Posterior vena cava (tissue), 2 donors: ENCODE data around the gene RELA. TPM values are rescaled to one million over a fixed set of nuclear protein-coding genes. Genes with fewer than 3 reads are reported as not detected.
A peak's percentile ranks its signal among the peaks of the same experiment; 100 is the strongest.
"Not testable (repeated sequence)": the region's sequence is repeated elsewhere in the genome, so short reads cannot be mapped to it uniquely, and the experiment has no call there.

Experiments
- DNase-seq: peaks from one replicate; pipeline ENCODE4 v3.0.0-alpha.2; 2020; ENCODE audit warnings: low spot score
- intact Hi-C, 2 donors: fragments of 100-400 bp; cut with DNase I; formaldehyde crosslinking; loops; one replicate each; pipeline versions ENCODE4 v1.14.1 to v1.14.2; 2022 to 2023
- total RNA-seq, 2 donors: library from RNA; stranded (reverse); fragmentation: NEBNext Ultra II Directional; extraction: Animal tissue kit (Norgen Biotek cat#: 25700); gene quantifications; one replicate each; pipeline ENCODE4 v1.2.1, GENCODE V29; 2021
- donor health status: DM: yes; HTN: yes; CAD: no.
- donor health status: DM: yes; HTN: yes; CAD: no.

RELA gene
- total RNA-seq, 2 donors from 2014 or later, result 57.6 to 80.8 TPM

GRCh38 chr11:65683480-65683879, 20.8 kb upstream of the RELA start:
- DNase-seq, intact Hi-C loops: not testable (repeated sequence)

GRCh38 chr11:65680192-65680743, 17.6 kb upstream of the RELA start:
- intact Hi-C loops, result no loop called here
- no peak for DNase-seq

GRCh38 chr11:65672982-65673381, 10.3 kb upstream of the RELA start:
- DNase-seq, result no peak
- intact Hi-C loops, result no loop called here

- intact Hi-C loops, result no loop called here
- DNase-seq, result no peak
Observed at GRCh38 chr11:65672180-65672860, 9.6 kb upstream of the RELA start.

DNA sequence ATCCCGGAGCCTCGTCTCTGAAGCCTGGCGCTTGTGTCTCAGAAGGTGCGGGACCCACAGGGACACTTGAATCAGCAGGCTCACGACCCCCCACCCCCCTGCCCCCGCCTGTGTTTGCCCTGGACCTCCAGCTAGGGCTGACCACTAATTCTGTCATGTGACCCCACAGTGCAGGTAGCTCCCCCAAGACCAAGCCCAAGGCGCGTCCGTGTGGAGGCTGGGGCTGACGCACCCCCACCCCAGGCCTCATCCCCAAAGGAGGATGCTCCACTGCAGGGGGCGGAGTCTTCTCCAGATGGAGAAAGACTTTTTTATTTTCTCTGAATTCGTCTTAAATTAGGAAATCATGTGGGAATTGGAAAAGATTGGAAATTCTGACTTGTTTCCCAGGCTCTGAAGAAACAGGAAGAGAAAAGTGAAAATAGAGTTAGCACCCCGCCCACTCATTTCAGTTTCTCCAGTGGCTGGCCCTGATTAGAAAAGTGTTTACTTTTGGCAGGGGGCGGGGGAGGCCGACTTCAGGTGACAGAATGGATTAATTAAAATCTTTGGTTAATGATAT, 1.0 kb upstream of the RELA start:
- no peak for DNase-seq
- intact Hi-C loops, result no loop called here

- DNase-seq, result no peak
- intact Hi-C loops, result no loop called here
Observed at GRCh38 chr11:65662247-65662798, 393 bp downstream of the RELA start.

- DNase-seq, result no peak
- intact Hi-C loops, result no loop called here
Observed at GRCh38 chr11:65661599-65662246, 993 bp downstream of the RELA start.

- intact Hi-C loops, result not testable (repeated sequence)
- DNase-seq, result peak; percentile 6
Observed at GRCh38 chr11:65660908-65661307, 1.8 kb downstream of the RELA start.

GRCh38 chr11:65660038-65660437, 2.7 kb downstream of the RELA start:
- intact Hi-C loops, result no loop called here
- peak; percentile 58 for DNase-seq

DNA sequence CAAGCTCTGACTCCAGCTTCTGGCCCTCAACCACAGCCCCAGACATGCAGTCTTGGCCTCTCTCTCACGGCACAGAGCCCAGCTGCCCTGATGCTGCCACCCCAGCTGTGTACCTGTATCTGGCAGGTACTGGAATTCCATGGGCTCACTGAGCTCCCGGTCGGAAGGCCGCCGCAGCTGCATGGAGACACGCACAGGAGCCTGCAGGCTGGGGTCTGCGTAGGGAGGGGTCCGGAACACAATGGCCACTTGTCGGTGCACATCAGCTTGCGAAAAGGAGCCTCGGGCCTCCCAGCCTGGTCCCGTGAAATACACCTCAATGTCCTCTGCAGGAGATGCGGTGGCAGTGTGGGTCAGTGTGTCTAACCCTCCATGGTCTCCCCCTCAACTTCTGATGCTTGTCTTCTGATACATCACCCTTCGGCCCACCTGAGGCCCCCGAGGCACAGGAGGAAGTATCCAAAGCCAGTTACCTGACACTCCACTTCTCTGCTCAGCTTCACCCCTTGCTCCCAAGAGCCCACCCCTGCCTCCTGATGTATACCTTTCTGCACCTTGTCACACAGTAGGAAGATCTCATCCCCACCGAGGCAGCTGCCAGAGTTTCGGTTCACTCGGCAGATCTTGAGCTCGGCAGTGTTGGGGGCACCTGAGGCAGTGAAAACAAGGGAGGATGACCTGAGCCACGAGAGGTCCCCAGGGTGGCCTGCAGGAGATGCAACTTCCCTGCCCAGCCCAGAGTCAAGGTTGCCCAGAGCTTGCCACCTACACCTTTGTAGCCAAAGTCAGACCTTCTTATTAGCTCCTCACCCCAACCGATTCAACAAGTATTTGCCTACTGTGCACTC, 4.3 kb downstream of the RELA start:
- intact Hi-C loops, result no loop called here

DNA sequence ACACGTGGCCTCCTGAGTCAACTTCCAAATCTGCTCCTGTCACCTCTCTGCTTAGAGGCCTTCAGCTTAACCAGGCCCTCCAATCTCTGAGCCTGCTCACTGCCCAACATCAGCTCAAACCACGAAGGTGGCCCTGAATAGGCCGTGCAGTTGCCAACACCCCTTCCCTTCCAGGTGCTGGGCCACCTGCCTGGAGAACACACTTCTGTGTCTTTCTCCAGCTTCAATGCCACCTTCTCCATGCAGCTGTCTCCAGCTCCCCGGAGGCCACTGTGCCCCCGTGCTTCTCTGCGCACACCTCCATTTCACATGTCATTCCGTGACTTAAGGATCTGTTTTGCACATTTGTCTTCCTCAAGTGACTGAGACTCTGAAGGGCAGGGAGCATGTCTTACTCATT, 5.3 kb downstream of the RELA start:
- intact Hi-C loops, result no loop called here
- DNase-seq, result no peak

More for the DNA sequence above, 4.3 kb downstream of the RELA start:
- DNase-seq, result no peak

DNA sequence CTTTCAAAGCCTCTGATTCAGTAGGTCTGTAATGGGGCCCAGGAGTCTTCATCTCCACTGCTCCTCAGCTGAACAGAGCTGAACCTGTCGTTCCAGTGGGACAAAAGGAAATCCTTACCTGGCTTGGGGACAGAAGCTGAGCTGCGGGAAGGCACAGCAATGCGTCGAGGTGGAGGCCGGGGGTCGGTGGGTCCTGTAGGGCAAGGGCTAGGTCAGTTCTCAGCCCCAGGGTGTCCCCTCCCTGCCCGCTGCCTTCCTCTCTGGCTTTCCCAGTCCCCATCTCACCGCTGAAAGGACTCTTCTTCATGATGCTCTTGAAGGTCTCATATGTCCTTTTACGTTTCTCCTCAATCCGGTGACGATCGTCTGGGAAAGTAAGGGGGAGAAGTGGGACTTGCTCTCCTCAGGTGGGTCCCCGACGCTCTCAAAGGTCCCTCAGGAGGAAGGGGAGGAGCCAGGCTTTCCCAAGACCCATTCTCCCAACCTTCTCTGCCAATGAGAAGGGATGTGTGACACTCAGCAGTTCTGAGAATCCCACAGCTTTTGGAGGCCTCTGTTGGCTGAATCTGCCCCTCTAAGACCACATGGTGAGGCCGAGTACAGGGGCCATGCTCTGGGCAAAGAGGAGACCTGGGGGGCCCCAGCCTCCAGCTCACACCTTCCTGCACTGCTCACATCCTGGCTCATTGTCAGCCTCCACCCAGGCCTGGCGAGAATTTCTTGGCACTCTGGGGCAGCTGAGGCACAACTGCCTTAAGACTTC, 7.0 kb downstream of the RELA start:
- DNase-seq, result no peak
- intact Hi-C loops, result no loop called here

DNA sequence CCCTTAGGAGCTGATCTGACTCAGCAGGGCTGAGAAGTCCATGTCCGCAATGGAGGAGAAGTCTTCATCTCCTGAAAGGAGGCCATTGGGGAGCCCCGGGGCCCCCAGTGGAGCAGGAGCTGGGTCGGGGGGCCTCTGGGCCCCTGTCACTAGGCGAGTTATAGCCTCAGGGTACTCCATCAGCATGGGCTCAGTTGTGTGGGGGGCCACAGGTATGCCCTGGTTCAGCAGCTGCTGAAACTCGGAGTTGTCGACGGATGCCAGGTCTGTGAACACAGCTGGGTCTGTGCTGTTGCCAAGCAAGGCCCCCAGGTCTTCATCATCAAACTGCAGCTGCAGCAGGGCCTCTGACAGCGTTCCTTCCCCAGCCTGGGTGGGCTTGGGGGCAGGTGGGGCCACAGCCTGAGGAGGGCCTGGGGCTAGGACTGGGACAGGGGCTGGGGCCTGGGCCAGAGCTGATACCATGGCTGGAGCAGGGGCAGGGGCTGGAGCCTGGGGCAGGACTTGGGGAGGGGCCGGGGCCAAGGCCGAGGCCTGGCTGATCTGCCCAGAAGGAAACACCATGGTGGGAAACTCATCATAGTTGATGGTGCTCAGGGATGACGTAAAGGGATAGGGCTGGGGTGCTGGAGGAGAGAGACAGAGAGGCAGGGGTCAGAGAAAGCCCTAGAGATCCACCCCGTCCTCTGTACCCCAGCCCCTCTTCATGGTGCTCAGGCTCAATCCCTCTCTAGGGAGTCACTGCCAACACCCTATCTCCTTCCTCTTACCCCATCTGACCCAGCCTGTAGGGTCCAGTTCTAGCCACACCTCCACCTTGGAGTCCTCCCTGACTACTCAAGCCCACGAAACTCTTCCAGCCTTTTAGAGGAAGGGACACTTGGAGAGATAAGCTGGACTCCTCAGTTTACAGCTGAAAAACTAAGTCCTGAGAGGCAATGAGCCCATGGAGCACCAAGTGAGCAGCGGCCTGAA, 8.1 kb downstream of the RELA start:
- DNase-seq, result peak; percentile 73
- intact Hi-C loops, result no loop called here

DNA sequence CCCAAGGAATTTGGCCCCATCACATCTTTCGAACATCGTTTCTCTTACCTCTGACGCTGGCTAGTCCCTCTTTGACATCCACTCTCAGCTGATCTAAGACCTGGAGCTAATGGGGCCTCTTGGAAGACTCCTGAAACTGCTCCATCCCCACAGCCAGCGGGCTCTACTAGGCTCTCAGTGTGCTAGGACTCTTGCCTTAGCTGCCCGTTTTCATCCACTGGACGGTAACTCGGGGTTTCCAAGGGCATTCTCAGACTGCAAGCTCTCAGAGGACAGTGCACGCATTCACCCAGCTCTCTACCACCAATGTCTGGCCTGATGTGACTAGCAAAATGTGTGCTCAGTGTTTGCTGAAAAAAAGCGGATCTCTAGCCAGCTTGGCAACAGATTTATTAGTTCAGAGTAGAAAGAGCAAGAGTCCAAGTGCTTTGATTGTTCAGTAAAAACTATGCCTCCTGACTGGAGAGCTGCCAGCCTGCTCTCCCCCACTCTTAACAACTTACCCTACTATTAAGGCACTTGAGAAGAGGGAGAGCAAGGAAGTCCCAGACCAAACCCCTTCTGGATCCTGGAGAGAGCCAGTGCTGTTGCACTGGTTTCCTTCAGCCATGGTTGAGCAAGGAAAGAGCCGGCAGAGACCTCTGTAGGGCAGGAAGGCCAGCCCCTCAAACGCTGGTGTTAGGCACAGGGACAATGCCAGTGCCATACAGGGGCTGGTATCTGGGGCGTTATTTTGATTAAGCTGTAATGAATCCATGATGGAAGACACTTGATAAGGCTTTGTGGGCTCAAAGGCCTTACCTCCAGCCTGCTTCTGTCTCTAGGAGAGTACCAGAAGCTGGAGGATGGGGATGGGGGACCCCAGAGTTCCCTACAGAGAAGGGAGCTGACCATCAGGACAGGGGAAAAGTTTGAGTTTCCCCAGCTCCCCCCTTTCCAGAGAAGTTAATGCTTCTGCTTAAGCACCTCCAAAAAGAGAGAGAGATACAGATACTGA, 9.2 kb downstream of the RELA start:
- intact Hi-C loops, result no loop called here
- no peak for DNase-seq

GRCh38 chr11:65652511-65653228, 10.0 kb downstream of the RELA start:
- peak; percentile 99 for DNase-seq
- intact Hi-C loops, result no loop called here
